GM12891 (cell line): ENCODE measurements around the gene POU6F2.

Source experiments
- POLR2A ChIP-seq: IDR thresholded peaks from 2 replicates; pipeline ENCODE4 v1.6.1; 2011; ENCODE audit warnings: low read depth, low read length, control low read depth
- POLR2AphosphoS5 ChIP-seq: IDR thresholded peaks from 2 replicates; pipeline ENCODE4 v1.6.1; 2011; ENCODE audit warnings: low read depth, low read length, control low read depth
- POU2F2 ChIP-seq: IDR thresholded peaks from 2 replicates; pipeline ENCODE4 v1.6.1; 2011; ENCODE audit warnings: low read depth, mild to moderate bottlenecking, control low read depth, low read length, moderate library complexity
- SPI1 ChIP-seq: IDR thresholded peaks from 2 replicates; pipeline ENCODE4 v1.6.1; 2011; ENCODE audit warnings: low read depth, low read length, control low read depth
- TAF1 ChIP-seq: IDR thresholded peaks from 2 replicates; pipeline ENCODE4 v1.6.1; 2011; ENCODE audit warnings: low read depth, low read length, control low read depth

DNA sequence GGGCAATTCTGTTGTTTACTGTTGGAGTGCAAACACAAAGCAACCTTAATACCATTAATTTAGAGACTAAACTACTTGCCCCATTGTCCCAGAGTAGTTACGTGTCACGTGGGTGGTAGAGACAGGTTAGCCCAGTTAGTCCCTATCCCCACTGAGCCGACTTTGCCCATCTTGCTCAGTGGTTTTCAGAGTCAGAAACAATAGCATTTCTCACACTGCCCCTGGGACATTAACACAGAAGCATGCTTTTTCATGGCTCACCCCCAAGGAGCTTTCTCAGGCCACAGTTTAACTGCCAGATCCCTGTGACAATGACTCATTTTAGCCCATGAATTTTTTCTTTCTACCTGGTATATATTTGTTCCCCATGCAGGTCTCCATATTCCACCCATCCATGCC, 271.0 kb downstream of the POU6F2 start:
- TF ChIP-seq POLR2AphosphoS5 (no peak), POLR2A (no peak), SPI1 (no peak), TAF1 (no peak), POU2F2 (no peak)
